Measurements from ENCODE around the gene ARHGAP5.
A peak's percentile ranks its signal among the peaks of the same experiment; 100 is the strongest.

ARHGAP5 gene

DNA sequence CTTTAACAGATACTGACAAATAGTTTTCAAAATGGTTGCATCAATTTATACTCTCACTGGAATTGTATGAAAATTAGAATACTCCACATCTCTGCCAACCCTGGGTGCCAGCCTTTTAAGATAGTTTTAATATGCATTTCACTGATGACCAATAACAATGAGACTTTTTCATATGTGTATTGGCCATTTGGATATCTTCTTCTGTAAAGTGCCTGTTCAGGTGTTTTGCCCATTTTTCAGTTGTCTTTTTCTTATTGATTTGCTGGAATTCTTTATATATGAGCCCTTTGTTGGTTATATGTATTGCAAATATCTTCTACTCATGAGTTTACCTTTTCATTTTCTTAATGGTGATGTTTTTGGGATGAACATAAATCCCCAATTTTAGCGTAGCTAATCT, 108.0 kb downstream of the ARHGAP5 start:
- no peak for DNase-seq

DNA sequence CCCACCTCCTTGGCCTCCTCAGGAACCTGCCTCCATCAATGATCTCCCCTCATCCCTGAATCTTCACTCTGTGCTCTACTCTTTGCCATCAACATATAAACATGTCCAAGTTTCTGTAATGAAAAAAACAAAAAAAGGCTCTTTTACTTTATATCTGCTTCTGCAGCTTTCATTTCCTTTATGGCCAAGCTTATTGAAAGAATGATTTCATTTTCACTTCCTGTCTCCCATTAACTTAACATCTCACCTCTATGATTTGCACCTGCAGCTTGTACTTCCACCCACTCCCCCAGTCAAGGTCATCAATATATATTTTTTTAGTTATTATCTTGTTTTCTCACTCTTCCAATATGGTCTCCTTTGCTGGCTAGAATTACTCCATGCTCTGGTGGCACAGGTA, 109.1 kb downstream of the ARHGAP5 start:
- no peak for DNase-seq

DNA sequence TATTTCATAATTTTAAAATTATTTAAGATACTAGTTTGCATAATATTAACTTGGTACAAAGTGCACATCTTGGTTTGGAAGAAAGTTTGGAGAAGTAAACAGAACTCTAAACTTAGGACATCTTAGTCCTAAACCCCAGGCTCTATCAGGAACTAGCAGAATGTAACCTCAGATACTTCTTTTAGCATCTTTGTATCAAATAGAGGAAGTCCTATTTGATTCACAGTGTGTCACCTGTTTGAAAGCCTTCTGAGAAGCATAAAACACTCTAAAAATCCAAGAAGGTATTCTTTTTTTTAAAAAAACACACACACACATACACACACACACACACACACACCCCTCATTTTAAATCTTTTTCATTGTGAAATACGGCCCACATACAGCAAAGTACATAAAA, 112.7 kb downstream of the ARHGAP5 start:
- no peak for DNase-seq

DNA sequence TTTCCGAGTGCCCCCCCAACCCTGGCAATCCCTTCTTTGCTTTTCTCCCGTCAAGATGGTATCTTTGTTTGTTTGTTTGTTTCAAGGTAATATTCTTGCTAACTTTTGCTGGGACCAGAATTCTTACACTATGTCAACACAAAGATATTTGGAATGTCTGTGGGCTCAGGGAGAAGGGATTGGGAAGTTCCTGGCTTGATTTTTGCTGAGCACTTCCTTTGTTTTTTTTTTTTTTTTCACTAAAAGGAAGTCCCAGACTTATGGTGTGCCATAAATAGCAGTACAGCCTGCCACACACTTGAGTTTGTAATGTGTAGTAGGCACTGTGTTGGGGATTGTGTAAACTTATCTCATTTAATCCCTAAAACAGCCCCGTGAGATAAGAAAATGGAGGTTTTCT, 113.6 kb downstream of the ARHGAP5 start:
- no peak for DNase-seq

DNA sequence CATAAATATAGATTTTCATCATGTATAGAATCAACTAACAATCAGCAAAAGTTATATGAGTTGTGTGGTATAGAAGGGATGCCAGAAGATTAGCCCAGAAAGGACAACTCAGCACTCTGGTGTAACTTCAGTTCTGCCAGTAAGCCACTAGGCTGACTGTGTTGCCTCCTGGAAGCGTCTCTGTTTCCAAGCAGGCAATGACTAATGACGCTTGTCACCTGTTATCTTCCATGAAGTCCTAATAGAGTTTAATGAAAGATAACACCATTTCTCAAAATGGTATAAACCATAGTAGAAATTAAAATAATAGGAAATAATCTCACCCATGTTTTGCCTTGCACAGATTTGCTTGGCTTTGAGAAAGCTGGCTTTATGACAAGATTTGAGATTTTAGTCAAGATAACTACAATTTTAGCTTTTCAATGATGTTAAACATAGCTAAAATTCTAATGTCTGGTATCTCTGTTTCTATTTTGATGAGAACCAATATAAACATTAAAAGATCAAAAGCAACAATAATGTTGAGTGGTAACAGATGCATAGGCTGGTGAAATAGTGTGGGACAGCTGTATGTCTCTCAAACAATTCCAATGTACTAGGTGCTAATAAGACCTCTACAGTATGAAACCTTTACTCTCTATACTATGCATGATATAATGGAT, 115.7 kb downstream of the ARHGAP5 start:
- DNase-seq, result no peak

DNA sequence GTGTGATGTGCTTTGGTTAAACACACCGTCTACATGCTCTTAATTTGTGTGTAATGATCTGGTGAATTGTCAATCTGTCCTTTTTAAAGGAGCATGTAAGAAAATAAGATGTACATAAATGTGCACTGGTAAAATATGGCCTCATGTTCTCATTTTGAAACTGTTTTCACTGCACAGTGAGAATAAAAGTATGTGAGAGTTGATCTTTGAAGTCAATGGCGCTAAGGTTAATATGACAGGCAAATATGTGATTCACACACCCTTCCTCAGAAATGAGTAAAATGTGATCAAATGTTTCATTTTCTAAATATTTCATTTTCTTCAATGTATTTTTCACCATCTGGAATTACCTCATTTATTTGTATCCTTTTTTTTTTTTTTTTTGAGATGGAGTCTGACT, 116.4 kb downstream of the ARHGAP5 start:
- DNase-seq, result no peak

DNA sequence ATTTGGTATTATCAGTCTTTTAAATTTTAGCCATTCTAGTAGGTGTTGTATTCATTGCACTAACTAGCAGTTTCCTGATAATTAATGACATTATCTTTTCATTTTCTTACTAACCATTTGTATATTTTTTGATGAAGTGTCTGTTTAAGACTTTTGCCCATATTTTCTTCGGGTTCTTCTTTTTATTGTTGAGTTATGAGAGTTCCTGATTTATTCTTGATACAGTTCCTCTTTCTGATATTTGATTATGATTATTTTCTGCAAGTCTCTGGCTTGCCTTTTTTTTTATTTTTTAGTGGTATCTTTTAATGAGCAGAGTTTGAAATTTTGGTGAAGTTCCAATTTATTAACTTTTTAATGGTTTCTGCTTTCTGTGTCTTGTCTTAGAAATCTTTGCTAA, 118.5 kb downstream of the ARHGAP5 start:
- no peak for DNase-seq

DNA sequence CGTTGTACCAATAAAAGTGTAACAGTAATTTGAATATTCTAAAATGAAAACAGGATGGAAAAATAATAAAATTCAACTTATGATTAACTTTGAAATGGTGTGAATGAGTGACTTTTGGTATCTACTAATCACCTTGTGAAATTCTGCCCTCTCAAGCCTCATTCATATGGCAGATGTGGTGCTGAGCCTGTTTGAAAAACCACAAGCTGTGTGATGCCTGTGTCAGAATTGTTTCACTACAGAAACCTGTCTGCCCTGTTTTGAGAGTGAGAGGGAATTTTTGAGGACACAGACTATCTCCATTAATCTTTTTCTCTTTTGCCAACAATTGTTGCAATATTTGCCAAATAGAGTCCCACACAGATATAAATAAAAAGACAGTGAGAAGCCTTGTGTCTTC, 120.8 kb downstream of the ARHGAP5 start:
- DNase-seq, result no peak

DNA sequence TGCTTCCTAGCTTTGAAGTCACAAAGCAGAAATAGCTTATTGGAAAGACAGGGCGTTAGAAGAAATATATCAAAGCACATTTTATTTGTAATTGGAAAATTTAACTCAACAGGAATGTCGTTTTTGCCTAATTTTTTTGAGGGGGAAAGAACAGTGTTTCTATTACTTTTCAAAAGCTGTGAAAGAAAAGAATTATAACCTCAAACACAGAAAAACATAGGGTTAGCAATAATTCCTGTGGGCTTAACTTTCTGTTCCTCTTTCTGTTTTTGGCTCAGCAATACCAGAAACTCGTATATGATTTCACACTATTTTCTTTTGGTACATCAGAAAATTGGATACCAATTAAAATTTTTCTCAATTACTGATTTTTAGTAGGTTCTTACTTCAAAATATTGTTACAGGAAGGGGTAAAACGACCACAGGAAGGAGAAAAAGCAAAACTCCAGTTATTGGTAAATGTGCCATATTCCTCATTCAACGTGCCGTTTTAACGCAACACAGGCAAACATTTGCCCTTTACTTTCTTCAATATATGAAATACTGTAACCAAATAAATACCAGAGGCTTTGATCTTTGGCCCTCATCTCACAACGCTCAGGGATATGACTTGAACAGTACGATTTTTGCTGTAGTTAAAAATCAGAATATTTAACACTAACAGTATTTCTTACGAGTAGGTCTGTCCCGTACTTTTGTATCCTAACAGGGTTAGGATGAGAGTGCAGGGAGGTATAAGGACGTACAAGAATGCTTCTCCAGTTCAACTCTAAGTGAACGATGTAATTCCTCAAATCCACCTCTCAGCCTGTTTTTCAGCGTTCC, 123.5 kb downstream of the ARHGAP5 start:
- DNase-seq, result peak in 1 of 2 experiments; percentile 30

DNA sequence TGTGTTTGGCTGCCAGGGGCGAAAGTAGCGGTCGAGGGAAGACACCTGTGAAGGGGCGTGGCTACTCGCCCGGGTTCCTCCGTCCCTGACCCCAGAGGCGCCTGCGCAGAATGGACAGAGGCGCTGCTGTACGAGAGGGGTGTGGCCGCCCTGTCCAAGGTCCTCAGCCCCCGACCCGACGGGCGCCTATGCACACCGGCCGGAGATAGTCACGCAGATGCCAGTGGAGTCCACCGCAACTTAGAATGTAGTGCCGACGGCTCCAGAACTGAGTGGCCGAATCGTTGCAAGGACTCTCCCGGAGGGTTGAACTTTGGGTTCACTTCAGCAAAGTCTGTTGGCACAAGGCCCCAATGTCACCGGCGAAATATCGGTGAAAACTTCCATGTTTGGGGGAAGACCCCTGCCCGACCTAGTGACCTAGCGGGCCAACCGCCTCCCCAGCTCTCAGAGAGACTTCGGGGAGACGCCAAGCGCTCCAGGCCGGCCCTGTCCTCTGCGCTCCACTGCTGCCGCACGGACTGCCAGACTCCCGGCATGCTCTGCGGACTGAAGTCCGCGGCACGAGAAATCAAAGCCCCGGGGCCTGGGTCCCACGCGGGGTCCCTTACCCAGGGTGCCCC, 124.2 kb downstream of the ARHGAP5 start:
- DNase-seq, result peak; percentile 96 to 99

DNA sequence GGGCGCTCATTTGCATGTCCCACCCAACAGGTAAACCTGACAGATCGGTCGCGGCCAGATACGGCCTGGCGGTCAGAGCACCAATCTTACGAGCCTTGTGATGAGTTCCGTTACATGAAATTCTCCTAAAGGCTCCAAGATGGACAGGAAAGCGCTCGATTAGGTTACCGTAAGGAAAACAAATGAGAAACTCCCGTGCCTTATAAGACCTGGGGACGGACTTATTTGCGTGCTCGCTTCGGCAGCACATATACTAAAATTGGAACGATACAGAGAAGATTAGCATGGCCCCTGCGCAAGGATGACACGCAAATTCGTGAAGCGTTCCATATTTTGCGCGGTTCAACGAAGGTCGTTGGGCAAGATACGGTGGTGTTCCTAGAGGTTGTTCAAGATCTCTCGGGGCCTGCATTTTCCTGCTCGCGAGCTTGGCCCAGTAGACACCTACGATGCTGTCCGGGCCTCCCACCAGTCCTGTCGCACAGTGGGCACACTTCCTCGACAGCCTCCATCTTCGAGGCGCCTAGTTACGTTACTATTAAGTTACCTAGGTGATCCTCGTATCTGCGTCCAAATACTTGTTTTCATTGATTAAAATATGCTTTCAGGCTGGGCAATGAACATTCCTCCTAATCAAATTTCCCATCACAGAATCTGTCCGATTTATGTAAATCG, 124.8 kb downstream of the ARHGAP5 start, which contains the start of gene RNU6-7:
Gene RNU6-7 (plus strand): TSS at position 230 of the 675 bp plus-strand sequence.
- DNase-seq, result peak; percentile 72 to 79

DNA sequence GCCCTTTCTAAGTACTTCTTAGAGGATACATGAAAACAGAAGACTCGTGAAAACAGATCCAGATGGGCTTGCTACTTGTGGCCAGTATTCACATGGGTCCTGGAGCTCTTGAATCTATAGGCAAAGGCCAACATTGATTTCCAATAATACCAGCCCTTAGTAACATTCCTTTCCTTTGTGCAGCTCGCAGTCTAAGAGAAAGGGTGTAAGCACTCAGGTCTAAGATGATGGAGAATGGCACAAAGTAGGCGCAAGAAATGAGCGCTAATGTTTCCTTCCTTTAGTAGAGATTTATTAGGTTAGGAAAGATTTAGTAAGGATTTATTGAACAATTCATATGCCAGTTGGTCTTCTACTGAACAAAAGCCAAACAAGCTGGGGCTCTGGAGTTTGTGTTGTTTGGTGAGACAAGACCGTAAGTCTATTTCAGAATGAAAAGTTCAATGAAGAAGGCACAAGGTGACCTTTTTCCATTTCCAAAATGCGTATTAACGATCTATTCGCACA, 125.4 kb downstream of the ARHGAP5 start:
- DNase-seq, result peak; percentile 68 to 69

DNA sequence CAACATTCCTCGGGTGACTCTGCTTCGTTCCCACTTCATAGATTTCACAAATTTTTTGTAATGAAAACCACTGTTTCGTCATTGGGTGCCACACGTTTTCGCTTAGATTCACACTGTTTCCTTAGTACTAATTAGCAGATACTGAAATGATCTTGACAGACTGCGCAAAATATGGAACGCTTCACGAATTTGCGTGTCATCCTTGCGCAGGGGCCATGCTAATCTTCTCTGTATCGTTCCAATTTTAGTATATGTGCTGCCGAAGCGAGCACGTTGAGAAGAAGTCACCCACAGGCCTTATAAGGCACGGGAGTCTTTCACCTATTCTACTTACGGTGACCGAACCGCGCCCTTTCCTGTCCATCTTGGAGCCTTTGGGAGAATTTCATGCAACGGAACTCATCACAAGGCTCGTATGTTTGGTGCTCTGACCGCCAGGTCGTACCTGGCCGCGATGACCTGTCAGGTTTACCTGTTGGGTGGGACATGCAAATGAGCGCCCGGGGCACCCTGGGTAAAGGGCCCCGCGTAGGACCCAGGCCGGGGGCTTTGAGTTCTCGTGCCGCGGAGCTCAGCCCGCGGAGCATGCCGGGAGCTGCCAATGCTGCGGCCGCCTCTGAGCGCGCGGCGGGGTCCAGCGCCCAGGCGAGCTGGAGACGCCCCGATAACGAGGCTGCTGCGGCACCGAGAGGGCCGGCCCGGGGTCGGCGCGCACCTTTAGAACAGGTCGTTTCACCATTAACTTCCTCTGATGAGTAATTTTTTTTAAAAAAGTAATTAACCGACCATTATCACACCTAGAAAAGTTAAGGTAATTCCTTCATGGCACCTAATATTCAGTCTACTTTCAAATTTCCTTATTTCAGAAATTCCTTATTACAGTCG, 126.1 kb downstream of the ARHGAP5 start, which contains the start of gene RNU6-8:
Gene RNU6-8 (minus strand): TSS at position 272 of the 885 bp plus-strand sequence.
- DNase-seq, result peak; percentile 94 to 97

DNA sequence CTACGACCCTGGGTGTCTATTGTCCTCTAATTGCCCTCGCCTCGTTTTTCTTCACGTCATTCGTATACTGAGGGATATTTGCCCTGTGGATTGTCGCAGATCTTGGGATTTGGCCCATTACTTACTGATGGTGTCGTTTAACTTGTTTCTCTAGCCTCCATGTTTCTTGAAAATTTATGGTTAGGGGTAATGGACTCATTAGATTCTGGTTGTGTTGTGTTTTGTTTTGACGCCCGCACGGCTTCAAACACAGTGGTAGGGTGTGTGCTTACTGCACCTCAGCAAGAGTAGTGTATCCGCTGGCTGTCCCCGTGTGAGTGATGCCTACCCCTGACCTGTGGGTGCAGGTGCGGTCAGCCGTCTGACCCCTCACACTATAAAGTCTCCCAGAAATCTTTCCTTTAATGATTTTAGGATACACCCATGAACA, 126.8 kb downstream of the ARHGAP5 start:
- DNase-seq, result peak; percentile 52 to 62

DNA sequence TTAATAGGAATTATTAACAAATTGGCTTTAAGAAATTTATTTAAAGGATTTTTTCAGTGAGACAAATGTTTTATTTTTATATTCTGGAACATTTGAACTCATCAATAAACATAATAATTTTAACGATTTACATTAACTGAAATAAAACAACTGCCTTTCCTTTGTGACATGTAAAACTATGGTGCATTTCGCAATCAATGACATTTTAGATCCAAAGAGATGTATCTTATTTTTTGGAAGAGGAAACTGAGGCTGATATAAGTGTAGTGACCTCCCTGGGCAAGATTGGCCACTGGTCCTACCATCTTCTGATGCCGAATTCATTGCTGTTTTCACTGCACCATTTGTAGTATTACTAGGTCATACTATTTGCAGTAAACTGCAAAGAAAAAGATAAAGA, 128.4 kb downstream of the ARHGAP5 start:
- DNase-seq, result no peak

DNA sequence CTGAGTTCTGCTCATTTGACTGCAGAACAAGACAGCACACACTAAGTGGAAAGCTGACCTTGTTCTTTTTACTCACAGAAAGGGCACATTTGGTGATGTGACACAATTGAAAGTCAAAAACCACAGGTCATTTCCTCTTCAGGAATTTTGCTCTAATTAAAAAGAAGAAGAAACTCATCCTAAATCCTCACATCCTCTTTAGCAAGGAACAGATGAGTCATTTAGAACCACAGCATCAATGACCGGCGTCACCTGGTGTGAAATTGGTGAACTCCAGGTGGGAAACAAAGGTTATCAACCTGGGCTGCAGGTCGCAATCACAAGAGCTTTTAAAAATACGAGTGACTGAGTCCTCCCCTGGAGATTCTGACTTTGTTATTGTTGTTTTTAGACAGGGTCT, 128.9 kb downstream of the ARHGAP5 start:
- no peak for DNase-seq

DNA sequence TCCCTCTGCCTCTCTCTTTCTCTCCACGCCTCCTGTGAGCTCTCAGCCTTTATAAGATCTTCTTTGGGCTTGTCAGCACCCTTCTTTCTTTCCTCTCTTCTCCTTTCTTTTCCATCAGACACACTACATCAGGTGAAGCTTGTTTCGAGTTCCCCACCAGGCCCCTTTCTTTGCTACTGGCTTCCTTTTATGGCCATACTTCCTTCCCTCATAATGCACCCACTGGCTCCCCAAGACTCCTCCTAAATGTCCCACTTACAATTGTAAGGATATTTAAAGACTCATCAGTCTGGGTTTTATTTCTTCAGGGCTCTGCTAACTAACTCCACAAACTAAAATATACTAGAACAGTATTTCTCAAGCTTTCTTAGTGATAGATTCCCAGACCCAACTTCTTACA, 129.4 kb downstream of the ARHGAP5 start:
- no peak for DNase-seq

DNA sequence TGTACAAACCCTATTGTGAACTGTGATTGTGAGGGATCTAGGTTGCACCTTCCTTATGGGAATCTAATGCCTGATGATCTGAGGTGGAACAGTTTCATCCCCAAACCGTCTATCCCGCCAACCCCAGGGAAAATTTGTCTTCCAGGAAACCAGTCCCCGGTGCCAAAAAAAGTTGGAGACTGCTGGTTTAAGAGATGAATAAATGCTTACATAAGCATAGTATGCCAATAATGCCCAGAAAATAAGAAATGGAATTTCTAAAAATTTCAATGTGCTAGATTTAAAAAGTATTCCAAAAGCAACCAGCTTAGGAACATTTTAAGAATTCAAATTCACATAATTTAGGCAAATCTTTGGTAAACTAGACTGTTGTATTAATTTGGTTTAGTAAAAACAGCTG, 131.4 kb downstream of the ARHGAP5 start:
- no peak for DNase-seq

Measured in SHP77 (cell line).